ENCODE results near the gene KRT2. TPM values are rescaled to one million over a fixed set of nuclear protein-coding genes. Genes with fewer than 3 reads are reported as not detected.
A peak's percentile ranks its signal among the peaks of the same experiment; 100 is the strongest.

Gene KRT2
- total RNA-seq, 2 donors from 2014 or later, result not detected

DNA sequence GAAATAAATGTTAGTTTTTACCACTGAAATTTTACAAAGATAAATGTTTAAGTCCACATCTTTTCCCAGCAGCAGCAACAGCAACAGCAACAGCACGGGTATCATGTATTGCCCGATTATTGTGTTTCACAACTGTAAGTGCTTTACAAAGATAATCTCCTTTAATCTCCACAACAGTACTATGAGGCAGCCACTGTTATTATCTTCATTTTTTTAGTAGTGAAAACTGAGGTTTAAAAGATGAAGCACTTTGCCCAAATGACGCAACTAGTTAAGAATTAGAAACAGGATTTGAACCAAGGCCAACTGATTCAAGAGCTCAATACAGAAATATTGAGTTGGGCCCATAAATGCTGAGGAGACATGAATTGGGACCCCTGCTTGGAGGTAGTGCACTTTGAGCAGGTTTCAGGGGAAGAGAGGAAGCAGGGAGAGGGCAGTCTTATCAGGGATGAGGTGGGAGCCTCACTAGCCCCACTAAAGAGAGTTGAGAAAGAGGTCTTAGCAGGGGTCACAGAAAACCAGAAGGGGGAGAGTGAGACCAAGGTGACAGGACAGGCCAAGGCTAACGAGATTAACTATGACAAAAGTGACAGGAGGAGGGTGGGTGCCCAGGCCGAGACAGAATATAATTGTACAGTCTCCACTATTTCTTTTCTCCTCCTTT is 15.3 kb downstream of the KRT2 start:
- no peak for ATAC-seq
- Mint-ChIP-seq H3K36me3 (peaks cover 0 to under 1% of the 10 kb centered on the region in 2 donors), H3K9me3 (peaks cover 0 to 3% of the 10 kb centered on the region in 2 donors), H3K27ac (no peak overlapping the region)
- no peak for DNase-seq (ENCODE audit: low spot score in 2 of 2)

DNA sequence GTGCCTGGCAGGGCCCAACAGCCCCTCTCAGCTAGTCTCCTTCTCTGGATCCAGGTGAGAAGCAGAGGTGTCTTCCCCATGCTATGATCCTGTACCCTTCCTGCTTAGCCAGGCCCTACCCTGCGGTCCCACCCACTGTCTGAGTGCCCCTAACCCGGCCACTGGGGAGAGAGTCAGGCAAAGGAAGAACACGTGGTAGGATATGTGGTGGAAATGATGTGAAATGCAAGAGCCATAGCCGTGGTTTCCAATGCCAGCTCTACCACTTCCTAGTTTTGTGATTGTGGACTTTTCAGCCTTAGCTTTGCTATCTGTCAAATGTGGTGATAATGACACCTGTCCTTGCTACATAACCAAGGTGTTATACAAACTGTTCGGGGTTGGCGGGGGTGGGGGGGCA is 15.8 kb downstream of the KRT2 start:
- no peaks in the 10 kb centered on the region for H3K36me3 Mint-ChIP-seq
- H3K27ac Mint-ChIP-seq, result no peak overlapping the region
- DNase-seq (ENCODE audit: low spot score in 2 of 2) (no peak), ATAC-seq (no peak)
- peaks cover 0 to 3% of the 10 kb centered on the region in 2 donors for H3K9me3 Mint-ChIP-seq

DNA sequence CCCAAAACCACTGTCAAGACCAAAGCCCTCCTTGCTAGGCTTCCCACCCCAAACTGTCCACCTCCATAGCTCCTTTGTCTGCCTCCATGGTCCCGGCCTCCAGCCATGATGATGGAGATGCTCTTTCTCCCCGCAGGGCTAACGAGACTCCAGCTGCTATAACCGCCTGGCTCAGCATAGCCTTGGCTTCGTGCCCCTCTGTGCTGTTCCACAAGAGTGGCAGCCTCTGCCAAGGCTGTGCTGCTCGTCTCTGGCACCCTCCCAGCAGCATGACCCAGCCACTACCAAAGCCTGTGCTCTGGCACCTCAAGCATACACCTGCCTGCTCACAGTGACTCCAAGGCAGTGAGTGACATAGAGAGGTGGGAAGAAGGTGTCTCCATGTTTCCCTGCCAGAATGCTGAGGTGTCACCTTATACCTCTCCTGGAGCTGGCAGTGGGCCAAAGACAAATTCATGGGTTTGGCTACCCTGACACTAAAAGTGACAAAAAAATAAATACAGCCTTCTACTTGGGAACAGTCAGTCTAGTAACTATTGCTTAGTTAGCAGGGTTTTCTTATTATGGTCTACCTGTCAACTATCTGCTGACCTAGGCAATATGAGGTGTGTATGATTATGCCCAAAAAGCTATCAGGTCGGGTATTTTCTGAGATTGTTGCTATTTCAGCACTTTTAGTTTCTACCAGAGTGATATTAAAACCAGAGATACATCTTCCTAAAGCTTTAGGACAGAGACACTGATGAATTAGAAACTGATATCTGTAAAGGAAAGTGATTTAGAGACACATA is 17.6 kb downstream of the KRT2 start:
- no peak for ATAC-seq
- no peak for DNase-seq (ENCODE audit: low spot score in 2 of 2)
- H3K9me3 Mint-ChIP-seq, result peaks cover 0 to 3% of the 10 kb centered on the region in 2 donors
- H3K27ac Mint-ChIP-seq, result no peak overlapping the region
- no peaks in the 10 kb centered on the region for H3K36me3 Mint-ChIP-seq

DNA sequence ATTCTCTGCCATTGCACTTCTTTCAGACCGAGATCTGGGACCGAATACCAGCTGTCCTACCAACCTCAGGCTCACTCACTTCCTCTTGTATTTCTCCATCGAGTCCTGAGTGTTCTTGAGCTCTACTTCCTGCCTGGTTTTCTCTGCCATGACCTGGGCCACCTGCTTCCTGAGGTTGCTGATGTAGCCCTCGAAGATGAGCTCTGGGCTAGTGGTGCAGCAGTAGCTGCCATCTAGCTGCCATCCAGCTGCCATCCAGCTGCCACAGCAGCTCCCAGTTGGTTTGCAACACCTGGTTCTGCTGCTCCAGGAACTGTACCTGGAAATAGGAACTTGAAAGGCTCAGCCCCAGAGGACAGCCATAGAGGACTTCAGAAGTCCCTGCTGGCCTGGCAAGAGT is 18.6 kb downstream of the KRT2 start:
- H3K36me3 Mint-ChIP-seq, result no peaks in the 10 kb centered on the region
- peaks cover 0 to 3% of the 10 kb centered on the region in 2 donors for H3K9me3 Mint-ChIP-seq
- peak overlapping the region in 1 of 2 donors; percentile 69 for H3K27ac Mint-ChIP-seq
- ATAC-seq (peak in 1 of 2 donors; percentile 65), DNase-seq (ENCODE audit: low spot score in 2 of 2) (no peak)

DNA sequence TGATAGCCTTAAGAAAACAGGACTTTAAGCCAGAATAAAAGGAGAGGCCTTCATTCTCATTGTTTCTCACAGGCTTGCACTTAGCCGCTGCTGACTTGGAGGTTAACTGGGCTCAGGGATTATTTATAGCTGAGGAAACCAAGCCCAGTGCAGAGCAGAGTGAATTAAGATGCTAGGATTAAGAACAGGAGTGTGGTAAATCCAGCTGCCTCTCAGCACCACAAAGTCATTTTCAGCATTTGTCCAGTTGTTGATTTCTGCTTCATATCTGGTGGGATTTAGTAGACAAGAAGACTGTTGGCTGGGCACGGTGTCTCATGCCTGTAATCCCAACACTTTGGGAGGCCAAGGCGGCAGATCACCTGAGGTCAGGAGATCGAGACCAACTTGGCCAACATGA is 19.4 kb downstream of the KRT2 start:
- no peak for ATAC-seq
- no peak for DNase-seq (ENCODE audit: low spot score in 2 of 2)
- Mint-ChIP-seq H3K9me3 (peaks cover 0 to 3% of the 10 kb centered on the region in 2 donors), H3K27ac (peak overlapping the region in 1 of 2 donors; percentile 69), H3K36me3 (no peaks in the 10 kb centered on the region)

DNA sequence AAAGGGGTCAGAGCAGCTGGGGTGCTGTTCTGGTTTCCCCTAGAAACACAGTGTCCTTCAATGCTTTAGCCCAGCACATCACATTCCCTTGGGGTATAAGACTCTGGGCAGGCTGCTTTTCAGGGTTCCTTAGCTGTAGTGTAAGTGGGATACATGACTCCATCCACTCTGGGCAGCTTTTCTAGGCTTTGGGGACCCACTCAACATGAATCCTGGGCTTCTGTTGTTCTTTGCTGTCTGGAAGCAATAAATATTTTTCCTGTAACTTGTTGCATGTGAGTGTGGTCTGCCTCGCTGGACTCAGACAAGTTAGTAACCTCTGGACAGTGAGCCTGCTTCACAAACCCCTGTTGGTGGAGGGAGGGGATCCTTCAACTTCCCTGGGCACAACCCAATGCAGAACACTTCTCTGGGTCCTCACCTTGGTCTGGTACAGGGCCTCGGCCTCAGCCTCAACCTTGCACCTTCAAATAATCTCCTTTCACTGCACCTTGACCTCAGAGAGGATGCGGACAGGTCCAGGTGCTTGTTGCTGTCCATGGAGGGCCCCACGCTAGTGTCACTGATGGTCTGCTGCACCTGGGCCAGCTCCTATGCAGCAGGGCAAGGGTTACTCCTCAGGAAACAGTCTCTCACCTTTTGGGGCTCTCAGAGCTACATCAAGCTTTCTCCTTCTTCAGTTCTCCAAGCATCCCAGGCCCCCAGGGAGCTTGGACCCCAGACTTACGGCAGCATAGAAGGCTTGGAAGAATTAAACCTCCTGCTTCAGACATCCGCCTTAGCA is 20.1 kb downstream of the KRT2 start:
- DNase-seq (ENCODE audit: low spot score in 2 of 2) (no peak), ATAC-seq (no peak)
- Mint-ChIP-seq H3K27ac (peak overlapping the region in 1 of 2 donors; percentile 51), H3K36me3 (no peaks in the 10 kb centered on the region), H3K9me3 (peaks cover 0 to 3% of the 10 kb centered on the region in 2 donors)

DNA sequence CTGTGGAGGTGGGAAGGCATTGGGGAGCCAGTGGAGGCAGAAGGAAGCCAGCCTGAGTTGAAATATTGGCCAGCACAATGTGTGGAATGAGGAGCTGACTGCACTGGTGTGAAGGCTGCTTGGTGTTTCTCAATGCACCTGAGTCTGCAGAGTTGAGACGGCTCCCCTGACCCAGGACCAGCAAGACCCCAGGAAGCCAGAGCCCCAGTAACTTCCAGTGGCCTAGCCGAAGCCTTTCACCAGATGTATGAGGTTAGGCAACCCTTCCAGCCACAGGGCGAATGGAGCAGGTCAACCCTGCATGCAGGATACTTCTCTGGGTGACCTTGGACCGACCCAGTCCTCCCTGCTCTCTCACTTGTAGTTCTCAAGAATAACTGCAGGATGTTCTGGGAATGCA is 20.7 kb downstream of the KRT2 start:
- DNase-seq (ENCODE audit: low spot score in 2 of 2) (no peak), ATAC-seq (no peak)
- Mint-ChIP-seq H3K9me3 (peaks cover 0 to 3% of the 10 kb centered on the region in 2 donors), H3K36me3 (no peaks in the 10 kb centered on the region), H3K27ac (peak overlapping the region; percentile 41 to 97)

DNA sequence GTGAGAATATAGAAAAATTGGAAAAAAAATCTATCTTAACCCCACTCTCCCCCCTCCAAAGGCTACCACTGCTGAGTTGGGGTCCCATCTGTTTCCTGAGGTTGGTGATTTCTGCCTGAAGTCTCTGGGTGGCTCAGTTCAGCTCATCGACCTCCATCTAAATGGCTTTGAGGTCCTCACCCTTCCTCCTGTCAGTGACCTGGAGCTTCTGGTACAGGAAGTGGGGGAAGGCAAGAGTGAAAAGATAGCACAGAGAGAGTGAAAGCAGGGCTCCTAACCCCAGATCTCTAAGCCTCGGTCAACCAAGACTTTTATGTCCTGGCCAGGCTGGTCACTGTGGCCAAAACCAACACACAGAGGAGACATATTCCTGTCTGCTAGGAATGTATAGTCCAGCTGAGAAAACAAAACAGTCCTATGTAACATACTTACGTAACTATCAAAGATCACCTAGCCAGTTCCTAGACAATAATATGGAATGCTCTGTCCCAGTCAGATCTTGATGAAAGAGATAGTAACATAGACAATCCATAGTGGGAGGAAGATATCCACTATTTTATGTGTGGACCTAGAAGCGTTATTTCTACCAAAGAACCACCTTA is 21.3 kb downstream of the KRT2 start:
- Mint-ChIP-seq H3K9me3 (peaks cover 0 to 3% of the 10 kb centered on the region in 2 donors), H3K36me3 (no peaks in the 10 kb centered on the region), H3K27ac (peak overlapping the region; percentile 41 to 97)
- DNase-seq (ENCODE audit: low spot score in 2 of 2) (no peak), ATAC-seq (peak; percentile 41 to 52)

DNA sequence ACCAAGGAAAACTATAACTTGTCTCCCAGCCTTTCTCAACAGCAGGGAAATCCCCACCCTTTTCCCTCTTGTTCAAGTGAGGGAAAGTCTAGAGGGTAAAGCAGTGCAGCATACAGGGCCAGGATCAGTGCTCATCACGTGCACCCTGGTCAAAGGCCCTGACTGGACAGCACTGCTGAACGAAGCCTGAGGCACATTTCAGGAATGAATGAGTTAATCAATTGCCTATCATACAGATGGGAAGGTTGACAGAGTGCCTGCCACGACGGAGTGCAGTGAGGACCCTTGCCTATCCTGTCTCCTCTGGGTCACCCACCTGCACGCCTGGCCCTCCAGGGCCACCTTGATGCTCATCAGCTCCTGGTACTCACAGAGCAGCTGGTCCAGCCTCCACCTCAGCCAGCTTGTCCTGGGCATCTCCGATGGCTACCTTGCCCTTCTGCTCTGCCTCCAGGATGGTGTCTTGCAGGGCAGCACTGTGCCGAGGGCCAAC is 22.0 kb downstream of the KRT2 start:
- DNase-seq (ENCODE audit: low spot score in 2 of 2) (no peak), ATAC-seq (peak; percentile 22 to 31)
- H3K36me3 Mint-ChIP-seq, result no peaks in the 10 kb centered on the region
- H3K27ac Mint-ChIP-seq, result peak overlapping the region; percentile 41 to 97
- H3K9me3 Mint-ChIP-seq, result peaks cover 0 to 3% of the 10 kb centered on the region in 2 donors

DNA sequence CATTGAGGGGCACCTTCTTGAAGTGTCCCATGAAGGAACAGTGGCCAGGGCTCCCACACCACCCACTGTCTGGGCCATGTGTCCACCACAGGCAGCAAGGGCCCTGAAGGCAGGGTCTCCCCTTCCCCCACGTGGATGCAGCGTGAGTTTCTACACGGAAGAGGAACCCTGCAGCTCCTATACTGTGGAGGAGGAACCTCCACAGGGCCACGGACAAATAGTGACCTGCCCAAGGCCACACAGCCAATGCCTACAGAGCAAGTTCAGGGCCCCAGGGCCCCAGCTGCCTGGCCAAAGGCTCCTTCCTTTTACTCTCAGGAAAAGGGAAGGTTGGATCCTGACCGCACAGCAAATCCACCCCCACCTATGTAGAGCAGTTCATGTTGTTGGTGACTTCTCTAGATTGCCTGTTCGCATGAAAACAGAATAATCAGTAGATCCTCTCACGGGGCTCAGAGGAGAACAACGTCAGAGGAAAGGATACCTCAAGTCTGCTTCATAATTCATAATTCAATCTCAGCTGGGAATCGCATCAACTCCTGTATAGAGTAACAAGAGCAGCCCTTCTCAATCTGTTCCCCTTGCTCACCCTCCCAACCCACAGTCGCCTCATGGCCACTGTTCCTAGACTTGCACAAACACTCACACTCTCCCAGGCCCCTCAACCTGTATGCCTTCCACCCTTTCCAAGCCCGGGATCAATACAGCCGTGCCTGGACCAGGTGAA is 22.6 kb downstream of the KRT2 start:
- DNase-seq (ENCODE audit: low spot score in 2 of 2), result no peak
- Mint-ChIP-seq H3K27ac (peak overlapping the region; percentile 41 to 97), H3K9me3 (peaks cover 0 to 3% of the 10 kb centered on the region in 2 donors), H3K36me3 (no peaks in the 10 kb centered on the region)
- peak; percentile 9 to 46 for ATAC-seq

DNA sequence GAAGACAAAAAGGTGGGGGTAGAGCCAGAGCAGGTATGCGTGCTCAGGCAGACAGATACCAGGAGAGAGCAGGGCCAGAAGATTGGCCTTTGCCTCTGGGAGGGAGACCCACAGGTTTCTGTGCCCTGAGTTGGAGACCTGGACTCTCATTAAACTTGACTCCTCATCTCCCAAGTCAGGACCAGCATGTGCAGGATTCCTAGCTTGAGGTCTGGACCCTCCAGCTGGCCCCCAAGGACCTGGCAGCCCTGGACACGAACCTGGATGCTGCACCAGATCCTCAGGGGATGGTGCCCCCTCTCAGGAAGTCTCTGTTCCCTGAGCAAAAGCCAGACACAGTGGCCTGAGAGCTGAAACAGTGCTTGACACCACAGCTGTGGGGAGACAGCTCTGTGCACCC is 23.2 kb downstream of the KRT2 start:
- DNase-seq (ENCODE audit: low spot score in 2 of 2) (no peak), ATAC-seq (no peak)
- H3K27ac Mint-ChIP-seq, result peak overlapping the region; percentile 30 to 77
- H3K36me3 Mint-ChIP-seq, result no peaks in the 10 kb centered on the region
- no peaks in the 10 kb centered on the region for H3K9me3 Mint-ChIP-seq

DNA sequence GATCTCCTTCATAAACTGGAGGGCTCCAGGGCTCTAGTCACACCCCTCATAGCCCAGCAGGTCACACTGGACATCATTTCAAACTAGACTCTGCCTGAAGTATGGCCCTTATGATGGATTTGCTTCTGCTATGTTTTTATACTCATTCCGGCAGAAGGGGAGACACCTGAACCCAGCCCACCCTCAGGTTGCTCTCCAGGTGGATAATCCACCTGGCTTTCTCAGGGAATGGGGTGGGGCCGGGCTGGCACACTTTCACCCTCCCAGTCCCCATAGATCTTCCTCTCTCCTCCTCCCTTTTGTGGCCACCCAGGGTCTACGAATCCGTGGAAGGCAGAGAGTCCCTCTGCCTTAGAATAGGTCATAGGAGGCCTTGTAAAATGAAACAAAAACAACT is 23.9 kb downstream of the KRT2 start:
- peak overlapping the region; percentile 30 to 77 for H3K27ac Mint-ChIP-seq
- ATAC-seq (no peak), DNase-seq (ENCODE audit: low spot score in 2 of 2) (no peak)
- H3K36me3 Mint-ChIP-seq, result peaks cover 0 to 2% of the 10 kb centered on the region in 2 donors
- no peaks in the 10 kb centered on the region for H3K9me3 Mint-ChIP-seq

DNA sequence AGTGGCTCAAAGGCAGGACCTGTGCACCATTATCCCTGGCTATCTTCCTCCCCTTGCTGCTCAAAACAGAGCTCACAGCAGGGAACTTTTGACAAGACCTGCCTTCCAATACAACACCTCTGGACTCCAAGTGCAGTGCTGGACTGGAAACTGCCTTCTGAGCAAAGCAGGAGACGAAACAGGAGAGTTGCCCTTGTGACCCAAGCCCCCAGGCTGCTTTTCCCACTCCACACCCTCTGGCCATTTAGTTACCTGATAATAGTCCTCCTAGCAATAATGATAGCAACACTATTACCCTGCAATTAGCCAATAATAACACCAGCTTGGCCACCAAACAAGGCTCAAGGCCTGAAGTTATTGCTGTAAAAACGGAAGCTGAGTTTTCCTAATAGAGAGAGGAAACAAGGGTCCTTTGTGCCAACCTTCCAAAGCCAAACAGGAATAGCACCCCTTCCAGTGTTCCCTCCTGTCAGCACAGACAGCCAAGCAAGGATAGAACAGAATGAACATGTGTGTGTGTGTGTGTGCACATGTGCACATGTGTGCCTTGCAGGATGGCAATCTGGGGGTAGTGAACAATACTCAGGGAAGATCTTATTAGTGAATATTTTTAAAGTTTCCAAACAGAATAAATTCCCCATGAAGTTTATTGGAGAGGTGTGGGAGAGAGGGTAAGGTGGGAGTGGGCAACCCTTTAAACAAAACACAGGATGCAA is 24.5 kb downstream of the KRT2 start:
- DNase-seq (ENCODE audit: low spot score in 2 of 2), result no peak
- H3K36me3 Mint-ChIP-seq, result peaks cover 0 to 7% of the 10 kb centered on the region in 2 donors
- no peak for ATAC-seq
- H3K9me3 Mint-ChIP-seq, result no peaks in the 10 kb centered on the region
- no peak overlapping the region for H3K27ac Mint-ChIP-seq

DNA sequence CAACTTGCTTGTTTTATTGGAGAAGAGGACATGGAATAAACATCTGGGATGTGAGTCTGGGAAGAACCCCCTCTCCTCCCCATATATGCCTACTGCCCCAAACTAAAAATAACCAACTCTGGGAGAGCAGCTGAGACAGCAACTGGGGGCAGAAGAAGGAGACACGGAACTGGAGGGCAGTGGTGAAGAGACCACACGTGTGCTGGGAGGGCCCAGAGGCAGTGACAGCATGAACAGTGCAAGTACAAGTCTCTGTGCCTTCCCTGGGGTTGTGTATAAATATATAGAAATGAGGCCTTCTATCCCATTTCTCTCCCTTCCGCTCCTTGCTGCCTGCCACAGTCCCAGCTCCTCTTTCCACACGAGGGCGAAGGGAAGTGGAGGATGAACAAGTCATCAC is 29.7 kb downstream of the KRT2 start:
- Mint-ChIP-seq H3K27ac (no peak overlapping the region), H3K9me3 (peaks cover 0 to 4% of the 10 kb centered on the region in 2 donors), H3K36me3 (peaks cover 0 to 13% of the 10 kb centered on the region in 2 donors)
- no peak for ATAC-seq
- no peak for DNase-seq (ENCODE audit: low spot score in 2 of 2)

DNA sequence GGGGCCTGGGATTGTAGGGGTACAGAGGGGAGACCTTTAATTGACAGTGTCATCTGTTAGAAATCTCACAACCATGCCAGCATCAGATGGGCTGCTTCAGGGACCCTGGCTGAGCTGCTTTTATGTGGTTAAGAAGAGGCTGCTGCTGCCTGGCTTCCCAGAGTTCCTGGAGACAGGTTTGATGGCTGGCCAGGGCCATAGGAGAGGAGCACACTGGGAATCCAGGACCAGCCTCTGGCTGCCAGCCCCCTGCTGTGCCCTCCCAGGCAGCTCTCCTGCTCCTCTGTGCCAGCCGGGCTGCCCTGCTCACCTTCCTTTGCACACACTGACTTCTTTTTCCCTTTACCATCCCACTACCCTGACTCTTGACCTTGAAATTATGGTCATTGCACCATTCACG is 33.1 kb downstream of the KRT2 start:
- DNase-seq (ENCODE audit: low spot score in 2 of 2) (no peak), ATAC-seq (no peak)
- peaks cover 0 to 16% of the 10 kb centered on the region in 2 donors for H3K36me3 Mint-ChIP-seq
- H3K9me3 Mint-ChIP-seq, result peaks cover 0 to 4% of the 10 kb centered on the region in 2 donors
- H3K27ac Mint-ChIP-seq, result no peak overlapping the region
